HG03442 (cell line): ENCODE results near the gene C5orf15.
"Not testable (repeated sequence)": the region's sequence is repeated elsewhere in the genome, so short reads cannot be mapped to it uniquely, and the experiment has no call there.

Source experiments
- ATAC-seq: cut with Tn5 transposase; IDR thresholded peaks from one replicate; pipeline ENCODE4 v1.9.1; 2021; ENCODE audit warnings: mild to moderate bottlenecking, moderate library complexity; ENCODE audit not compliant: unreplicated experiment

C5orf15 gene

GRCh38 chr5:133963493-133964128, 4.8 kb downstream of the C5orf15 start:
- no peak for ATAC-seq

DNA sequence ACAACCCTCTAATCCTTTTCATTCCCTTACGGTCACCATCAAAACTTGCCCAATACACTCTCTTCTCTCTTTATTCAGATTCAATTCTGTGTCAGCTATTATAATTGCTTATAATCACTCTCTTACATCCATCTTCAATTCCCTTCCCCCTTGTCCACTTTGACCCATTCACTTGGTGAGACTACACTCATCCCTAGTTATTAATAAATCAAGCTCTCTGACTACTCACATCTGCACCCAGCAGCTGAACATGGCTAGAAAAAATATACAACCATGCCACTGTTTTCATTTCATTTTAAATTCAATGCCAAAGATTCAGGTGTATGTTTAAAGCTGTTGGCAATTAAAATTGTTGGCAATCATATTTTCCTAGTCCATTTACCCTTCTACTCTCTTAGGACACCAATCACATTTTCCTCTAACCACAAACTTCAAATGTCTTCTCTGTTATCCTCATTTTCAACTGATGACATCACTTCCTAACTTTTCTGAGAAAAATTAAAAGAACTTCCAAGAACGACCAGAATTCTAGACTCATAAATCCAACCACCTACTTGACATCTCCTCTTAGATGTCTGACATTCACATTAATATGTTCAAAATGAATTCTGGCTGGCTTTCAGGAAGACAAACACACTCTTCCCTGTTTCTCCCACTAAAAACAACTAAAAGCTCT, 5.5 kb downstream of the C5orf15 start:
- no peak for ATAC-seq

- no peak for ATAC-seq
Measured at GRCh38 chr5:133962131-133962530, 6.3 kb downstream of the C5orf15 start.

GRCh38 chr5:133959643-133960042, 8.8 kb downstream of the C5orf15 start:
- ATAC-seq = no peak

DNA sequence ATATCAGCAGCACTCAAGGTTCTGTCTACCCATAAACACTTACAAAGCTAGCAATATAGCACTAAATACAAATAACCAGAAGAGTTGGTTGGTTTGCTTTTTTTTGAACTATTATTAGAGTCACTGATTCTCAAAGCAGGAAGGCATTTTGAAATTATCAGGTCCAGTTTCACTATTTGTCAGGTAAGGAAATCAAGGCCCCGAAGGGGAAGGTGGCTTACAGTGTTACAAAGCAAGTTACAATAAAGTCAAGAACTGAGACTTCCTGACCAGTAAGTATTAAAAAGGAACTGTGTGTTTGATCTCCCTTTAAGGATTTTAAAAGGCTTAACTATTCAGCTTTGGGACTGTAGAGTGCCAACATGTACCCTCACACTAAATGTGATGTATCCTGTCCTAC, 10.8 kb downstream of the C5orf15 start:
- ATAC-seq = peak; percentile 69

DNA sequence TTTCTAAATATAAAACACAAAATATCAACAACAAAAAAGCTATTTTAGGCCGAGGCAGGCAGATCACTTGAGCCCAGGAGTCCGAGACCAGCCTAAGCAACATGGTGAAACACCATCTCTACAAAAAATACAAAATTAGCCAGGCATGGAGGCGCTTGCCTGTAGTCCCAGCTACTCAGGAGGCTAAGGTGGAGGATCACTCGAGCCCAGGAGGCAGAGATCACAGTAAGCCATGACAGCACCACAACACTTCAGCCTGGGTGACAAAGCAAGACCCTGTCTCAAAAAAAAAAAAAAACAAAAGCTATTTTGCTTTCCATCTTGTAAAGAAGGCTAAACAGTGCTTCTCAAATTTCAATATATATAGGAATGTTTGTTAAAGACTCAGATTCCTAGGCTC, 11.3 kb downstream of the C5orf15 start:
- ATAC-seq = no peak

GRCh38 chr5:133956196-133956595, 12.2 kb downstream of the C5orf15 start:
- not testable (repeated sequence) for ATAC-seq

DNA sequence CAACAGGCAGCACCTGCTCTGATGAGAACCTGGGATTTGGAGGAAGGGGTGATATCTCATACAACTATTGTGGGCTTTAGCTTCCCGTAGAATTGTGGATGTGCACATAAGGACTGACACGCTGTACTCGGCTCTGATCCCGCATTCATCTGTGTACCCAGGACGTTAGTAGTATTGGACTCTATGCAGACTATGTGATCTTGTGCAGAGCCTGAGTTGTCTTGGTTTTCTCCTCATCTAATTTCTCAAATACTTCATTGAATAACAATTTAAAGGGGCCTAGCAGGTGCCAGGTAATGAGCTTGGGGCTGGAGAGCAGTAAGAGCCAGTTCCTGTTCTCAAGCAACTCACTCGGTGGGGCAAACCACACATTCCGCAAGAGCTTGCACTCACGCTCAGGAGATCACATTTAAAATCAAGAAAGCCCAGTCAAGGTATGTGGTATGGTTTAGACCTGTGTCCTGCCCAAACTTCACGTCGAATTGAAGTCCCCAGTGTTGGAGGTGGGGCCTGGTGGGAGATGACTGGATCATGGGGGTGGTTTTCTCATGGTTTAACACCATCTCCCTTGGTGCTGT, 14.8 kb downstream of the C5orf15 start:
- ATAC-seq = no peak

- ATAC-seq = no peak
Measured at GRCh38 chr5:133952729-133953567, 15.5 kb downstream of the C5orf15 start.

DNA sequence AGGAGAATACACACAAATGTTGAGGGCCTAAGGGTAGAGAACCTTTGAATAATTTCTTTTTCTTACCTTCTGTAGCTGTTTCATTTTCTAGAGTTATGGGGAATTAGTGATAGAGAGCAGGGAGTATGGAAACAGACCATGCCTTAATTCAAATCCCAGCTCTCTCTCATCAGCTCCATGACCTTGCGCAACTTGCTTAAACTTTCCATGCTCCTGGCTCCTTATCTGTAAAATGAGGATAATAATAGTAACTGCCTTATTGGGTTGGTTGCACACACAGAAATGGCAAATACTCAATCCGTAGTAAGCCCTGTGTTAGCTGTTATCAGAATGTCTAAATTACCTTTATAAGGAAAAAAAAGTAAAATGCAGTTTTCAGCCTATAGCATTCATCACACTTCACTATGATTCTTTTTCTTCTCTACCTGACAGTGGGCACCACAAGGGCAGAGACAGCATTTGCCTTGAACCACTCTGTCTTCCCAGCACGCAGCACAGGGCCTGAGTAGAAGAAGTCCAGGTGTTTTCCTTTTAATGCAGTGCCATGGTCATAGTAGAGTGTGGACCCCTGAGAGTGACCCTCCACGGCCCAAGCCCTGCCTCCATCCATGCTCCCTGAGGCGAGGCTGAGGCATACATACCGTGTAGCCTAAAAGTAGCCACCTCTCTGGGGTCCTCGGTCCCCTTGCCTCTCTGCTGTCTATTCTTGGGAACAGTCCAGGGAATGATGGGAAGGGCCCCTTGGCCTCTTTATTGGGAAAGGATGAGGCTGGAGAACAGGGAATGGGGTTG, 17.4 kb downstream of the C5orf15 start:
- no peak for ATAC-seq

- no peak for ATAC-seq
Measured at GRCh38 chr5:133948721-133949120, 19.7 kb downstream of the C5orf15 start.

DNA sequence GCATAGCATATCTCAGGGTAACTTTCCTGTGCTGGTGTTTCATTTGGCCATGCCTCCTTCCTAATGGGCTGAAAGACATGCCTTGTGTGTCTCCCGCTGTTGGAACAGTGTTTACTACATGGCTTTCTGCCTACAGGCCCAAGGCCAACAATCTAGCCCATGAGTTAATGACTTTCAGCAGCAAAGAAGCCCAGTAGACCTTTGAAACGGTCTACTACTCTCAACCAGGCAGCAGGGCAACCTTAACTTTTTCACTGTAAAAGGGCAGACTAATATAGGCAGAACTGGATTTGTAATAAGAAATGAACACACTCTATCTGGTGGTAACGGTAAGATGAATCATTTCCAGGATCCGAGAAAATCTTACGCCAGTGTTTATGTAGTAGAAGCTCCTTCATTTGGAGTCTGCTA, 21.0 kb downstream of the C5orf15 start:
- no peak for ATAC-seq

DNA sequence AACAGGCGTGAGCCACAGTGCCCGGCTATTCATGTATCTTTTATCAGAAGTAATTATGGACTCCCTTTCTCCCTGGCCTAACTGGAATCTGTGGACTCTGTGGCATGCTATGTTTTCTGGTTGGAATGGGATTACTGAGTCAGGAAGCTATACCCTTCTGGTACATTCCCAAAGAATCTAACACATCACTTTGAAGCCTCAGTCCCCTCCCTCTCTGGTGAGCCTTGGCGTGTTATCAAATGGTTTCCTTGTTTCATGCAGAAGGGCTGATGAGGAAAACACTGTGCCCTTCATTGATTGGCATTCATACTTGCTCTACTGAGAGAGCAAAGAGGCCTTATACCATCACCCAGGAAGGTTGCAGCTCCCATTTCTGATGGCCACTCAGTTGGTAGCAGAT, 22.9 kb downstream of the C5orf15 start:
- ATAC-seq = no peak

DNA sequence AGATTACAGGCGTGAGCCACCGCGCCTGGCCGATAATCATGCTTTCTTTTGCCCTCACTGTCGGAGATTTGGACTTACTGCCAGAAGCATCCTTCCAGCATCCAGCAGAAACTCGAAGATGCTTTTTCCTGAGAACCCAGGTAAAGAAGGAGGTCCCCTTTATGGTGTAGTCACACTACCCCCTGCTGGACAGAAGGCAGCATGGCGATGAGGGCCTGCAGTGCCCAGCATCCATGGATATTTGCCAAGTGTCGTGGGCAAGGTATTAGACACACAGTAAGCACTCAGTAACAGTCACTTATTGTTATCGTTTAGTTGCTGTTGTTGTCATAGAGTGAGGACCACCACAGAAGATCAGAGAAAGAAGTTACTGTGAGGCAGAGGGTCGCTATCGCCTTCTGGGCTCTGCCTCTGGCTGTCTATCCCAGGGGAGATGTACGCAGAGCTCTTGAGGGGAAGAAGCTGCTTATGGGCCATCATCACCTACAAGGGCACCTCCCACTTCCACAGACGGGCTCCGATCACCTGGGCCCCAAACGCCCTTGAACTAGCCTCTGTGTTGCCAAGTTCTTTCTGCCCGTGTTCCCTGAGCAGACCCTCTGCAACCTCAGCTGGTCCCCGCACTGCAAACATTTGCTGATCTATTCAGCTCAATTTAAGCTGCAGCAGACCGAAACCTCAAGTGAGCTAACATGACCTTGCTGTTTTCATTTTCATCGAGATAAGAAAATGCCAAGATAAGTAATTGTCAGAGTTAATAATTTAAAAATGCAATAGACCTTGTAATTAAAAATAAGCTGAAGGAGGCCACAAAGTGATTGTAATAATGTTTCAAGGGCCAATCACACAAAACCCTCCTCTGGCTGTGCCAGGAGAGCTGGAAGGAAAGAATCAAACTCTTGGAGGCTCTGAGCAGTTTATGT, 23.9 kb downstream of the C5orf15 start:
- no peak for ATAC-seq

- ATAC-seq = no peak
Measured at GRCh38 chr5:133943475-133943817, 25.0 kb downstream of the C5orf15 start.

- no peak for ATAC-seq
Measured at GRCh38 chr5:133942614-133943474, 25.6 kb downstream of the C5orf15 start.

DNA sequence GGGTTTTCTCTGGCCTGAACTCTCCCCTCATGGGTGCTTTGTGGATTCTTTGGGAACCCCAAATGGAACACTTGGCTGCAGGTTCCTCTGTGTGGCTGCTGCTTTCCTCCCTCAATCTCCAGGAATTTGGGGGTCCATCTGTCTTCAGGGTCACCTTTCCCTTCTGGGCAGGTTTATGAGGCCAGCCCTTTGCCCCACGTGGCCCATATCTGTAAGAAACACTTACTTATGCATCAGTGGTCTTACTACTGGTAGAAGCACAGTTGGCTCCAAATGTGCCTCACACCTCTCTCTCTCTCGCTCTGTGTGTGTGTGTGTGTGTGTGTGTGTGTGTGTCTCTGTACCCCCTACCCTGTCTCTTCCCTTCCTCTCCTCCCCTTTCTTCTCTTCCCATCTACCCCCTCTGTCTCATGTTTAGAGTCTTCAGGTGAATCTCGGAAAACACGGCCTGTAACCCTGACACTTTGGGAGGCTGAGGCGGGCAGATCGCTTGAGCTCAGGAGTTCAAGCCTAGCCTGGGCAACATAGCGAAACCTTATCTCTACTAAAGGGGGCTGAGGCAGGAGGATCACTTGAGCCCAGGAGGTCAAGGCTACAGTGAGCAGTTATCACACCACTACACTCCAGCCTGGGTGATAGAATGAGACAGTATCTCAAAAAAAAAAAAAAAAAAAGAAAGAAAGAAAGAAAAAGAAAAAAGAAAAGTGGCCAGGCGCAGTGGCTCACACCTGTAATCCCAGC, 26.8 kb downstream of the C5orf15 start:
- no peak for ATAC-seq

DNA sequence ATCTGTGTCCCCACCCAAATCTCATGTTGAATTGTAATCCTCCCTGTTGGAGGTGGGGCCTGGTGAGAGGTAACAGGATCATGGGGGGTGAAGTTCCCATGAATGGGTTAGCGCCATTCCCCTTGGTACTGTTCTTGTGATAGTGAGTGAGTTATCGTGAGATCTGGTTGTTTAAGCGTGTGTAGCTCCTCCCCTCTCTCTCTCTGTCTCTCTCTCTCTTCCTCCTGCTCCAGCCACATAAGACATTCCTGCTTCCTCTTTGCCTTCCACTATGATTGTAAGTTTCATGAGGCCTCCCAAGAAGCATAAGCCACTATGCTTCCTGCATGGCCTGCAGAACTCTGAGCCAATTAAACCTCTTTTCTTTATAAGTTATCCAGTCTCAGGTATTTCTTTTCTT, 28.8 kb downstream of the C5orf15 start:
- ATAC-seq = no peak
